ENCODE results near the gene ZNF862. TPM values are rescaled to one million over a fixed set of nuclear protein-coding genes. Genes with fewer than 3 reads are reported as not detected.
A peak's percentile ranks its signal among the peaks of the same experiment; 100 is the strongest.

Gene ZNF862
- total and polyA plus RNA-seq, 2 of the 13 experiments (the other 11 are each of a cell fraction or from before 2014, with no cell fraction given), result 0.89 to 2.0 TPM

GRCh38 chr7:149872419-149873073, 34.4 kb downstream of the ZNF862 start (continued):
- TF ChIP-seq TFDP2 (CRISPR knock-in tag; IDR thresholded peaks at IDR 0.05) (0 out of 2 replicates have a peak, but pooled peaks have one; percentile 14), ZNF605 (CRISPR knock-in tag; IDR thresholded peaks at IDR 0.05) (peak; percentile 56; the same call in 1 of the 2 replicates), MXI1 (IDR thresholded peaks at IDR 0.05; ENCODE audit: borderline replicate concordance, low read depth, low read length) (peak; percentile 51; the same call in 2 of the 3 replicates), ZNF350 (CRISPR knock-in tag; IDR thresholded peaks at IDR 0.05; ENCODE audit: borderline replicate concordance, low read depth) (0 out of 2 replicates have a peak, but pooled peaks have one; percentile 29), POLR2G (IDR thresholded peaks at IDR 0.05; ENCODE audit: low read depth, low read length) (peak; percentile 39; the same call in 1 of the 2 replicates), ZFP36 (IDR thresholded peaks at IDR 0.05; ENCODE audit: borderline replicate concordance, low read depth, low read length, partially characterized antibody) (peak; percentile 99), MYC (CRISPR knock-in tag; IDR thresholded peaks at IDR 0.05; ENCODE audit: borderline replicate concordance) (no peak), TEAD3 (CRISPR knock-in tag; optimal IDR thresholded peaks at IDR 0.05; ENCODE audit: borderline replicate concordance) (peak; percentile 10), DRAP1 (CRISPR knock-in tag; IDR thresholded peaks at IDR 0.05) (peak; percentile 42; the same call in 1 of the 2 replicates), REPIN1 (CRISPR knock-in tag; IDR thresholded peaks at IDR 0.05; ENCODE audit: borderline replicate concordance, low read depth) (no peak), IKZF4 (CRISPR knock-in tag; IDR thresholded peaks at IDR 0.05; ENCODE audit: borderline replicate concordance, low read depth, not compliant biosample characterization) (no peak), CTCF (CRISPR knock-in tag; IDR thresholded peaks at IDR 0.05) (peak; percentile 54), ZNF552 (CRISPR knock-in tag; IDR thresholded peaks at IDR 0.05; ENCODE audit: borderline replicate concordance) (no peak), E2F5 (CRISPR knock-in tag; conservative IDR thresholded peaks at IDR 0.05) (no peak), ZNF430 (CRISPR knock-in tag; IDR thresholded peaks at IDR 0.05) (peak; percentile 35; the same call in 1 of the 2 replicates), STAG1 (CRISPR knock-in tag; IDR thresholded peaks at IDR 0.05) (0 out of 2 replicates have a peak, but pooled peaks have one; percentile 7)
- TF ChIP-seq, protein P1, sequence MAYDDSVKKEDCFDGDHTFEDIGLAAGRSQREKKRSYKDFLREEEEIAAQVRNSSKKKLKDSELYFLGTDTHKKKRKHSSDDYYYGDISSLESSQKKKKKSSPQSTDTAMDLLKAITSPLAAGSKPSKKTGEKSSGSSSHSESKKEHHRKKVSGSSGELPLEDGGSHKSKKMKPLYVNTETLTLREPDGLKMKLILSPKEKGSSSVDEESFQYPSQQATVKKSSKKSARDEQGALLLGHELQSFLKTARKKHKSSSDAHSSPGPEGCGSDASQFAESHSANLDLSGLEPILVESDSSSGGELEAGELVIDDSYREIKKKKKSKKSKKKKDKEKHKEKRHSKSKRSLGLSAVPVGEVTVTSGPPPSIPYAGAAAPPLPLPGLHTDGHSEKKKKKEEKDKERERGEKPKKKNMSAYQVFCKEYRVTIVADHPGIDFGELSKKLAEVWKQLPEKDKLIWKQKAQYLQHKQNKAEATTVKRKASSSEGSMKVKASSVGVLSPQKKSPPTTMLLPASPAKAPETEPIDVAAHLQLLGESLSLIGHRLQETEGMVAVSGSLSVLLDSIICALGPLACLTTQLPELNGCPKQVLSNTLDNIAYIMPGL (CRISPR knock-in tag; IDR thresholded peaks at IDR 0.05; ENCODE audit: borderline replicate concordance in 1 of 2, low read depth in 1 of 2), result 0 out of 4 replicates have a peak, but pooled peaks of 1 of the 2 experiments have one; percentile 13
- TF ChIP-seq, protein P2, sequence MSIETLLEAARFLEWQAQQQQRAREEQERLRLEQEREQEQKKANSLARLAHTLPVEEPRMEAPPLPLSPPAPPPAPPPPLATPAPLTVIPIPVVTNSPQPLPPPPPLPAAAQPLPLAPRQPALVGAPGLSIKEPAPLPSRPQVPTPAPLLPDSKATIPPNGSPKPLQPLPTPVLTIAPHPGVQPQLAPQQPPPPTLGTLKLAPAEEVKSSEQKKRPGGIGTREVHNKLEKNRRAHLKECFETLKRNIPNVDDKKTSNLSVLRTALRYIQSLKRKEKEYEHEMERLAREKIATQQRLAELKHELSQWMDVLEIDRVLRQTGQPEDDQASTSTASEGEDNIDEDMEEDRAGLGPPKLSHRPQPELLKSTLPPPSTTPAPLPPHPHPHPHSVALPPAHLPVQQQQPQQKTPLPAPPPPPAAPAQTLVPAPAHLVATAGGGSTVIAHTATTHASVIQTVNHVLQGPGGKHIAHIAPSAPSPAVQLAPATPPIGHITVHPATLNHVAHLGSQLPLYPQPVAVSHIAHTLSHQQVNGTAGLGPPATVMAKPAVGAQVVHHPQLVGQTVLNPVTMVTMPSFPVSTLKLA (IDR thresholded peaks at IDR 0.05), result peak; percentile 43; the same call in 1 of the 2 replicates
- TF ChIP-seq, protein P3, sequence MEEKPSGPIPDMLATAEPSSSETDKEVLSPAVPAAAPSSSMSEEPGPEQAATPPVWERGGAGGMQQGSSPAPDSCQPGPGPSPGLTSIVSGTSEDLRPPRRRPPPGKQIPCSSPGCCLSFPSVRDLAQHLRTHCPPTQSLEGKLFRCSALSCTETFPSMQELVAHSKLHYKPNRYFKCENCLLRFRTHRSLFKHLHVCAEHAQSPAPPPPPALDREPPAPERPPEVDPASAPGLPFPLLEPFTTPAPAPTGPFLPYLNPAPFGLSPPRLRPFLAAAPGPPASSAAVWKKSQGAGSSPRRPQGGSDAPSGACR (CRISPR knock-in tag; IDR thresholded peaks at IDR 0.05), result 0 out of 2 replicates have a peak, but pooled peaks have one; percentile 68
